NCI-H2081 treated with DMSO at 0.1 percent for 48 hours (cell line): ENCODE measurements around the gene KCTD17.
"Not testable (repeated sequence)": the region's sequence is repeated elsewhere in the genome, so short reads cannot be mapped to it uniquely, and the experiment has no call there.

Experiments used
- DNase-seq: peaks from one replicate; lab custom pipeline; 2025; lab: John Stamatoyannopoulos, UW

KCTD17 gene

DNA sequence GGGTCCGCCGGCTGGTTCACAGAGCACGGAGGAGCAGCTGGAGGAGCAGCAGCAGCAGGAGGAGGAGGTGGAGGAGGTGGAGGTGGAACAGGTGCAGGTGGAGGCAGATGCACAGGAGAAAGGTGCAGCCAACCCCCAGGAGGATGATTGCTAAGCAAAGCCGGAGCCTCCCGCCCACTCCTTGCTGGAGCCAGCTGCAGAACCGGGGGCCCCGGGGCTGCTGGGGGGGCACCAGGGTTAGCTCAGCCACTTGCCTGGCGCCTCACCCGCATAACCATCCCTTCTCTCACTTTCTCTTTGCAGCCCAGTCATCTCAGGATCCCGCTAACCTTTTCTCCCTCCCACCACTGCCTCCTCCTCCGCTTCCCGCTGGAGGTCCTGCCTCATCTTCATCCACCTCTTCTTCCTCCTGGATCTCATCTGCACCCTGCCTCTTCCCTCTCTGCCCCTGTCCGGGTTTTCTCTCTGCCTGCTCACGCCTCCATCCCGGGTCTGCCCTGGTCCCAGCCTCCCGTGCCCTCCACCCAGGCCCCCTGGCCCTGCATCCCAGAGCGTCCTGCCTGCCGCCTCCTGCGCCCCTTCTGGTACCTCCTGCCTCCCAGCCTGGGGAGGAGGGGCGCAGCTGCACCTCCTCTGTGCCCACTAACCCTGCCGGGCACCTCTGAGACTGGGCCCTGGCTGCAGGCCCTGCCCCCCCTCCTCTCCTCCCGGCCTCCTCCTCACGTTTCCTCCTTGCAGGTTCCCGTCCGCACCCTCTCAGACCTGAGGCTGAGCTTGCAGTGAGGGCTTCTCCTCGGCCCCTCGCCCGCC, 9.5 kb downstream of the KCTD17 start:
- no peak for DNase-seq

DNA sequence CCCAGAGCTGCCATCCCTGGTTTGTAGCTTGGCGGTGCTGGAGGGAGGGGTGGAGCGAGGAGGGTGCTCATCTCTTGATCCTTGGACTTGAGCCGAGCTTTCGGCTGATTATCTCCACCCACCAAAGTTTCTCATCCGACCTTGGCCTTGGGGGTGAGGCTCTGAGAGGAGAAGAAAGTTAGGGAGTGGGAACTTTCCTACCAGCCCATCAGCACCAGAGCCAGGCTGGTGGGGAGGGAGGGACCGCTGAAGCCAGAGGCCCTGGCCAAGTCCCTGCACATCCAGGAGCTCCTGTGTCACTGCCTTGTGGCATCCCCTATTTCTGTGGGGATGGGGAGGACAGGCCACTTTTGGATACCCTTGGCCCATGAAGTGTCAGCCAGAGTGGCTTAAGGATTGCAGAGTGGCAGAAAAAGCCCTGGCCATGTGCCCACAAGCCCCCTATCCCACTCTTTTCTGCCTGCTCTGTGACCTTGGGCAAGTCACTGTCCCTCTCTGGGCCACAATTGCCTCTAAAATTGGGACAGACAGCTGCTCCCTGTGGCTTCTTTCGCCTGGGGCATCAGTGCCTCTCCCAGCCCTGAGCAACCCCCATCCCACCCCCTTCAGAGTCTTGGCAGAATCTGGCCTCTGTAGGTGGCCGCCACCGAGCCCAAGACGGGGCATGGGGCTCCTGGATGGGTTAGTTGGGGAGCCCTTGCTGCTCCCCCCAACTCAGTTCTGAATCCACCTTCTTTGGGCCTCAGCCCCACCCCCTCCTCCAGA, 10.3 kb downstream of the KCTD17 start:
- DNase-seq, result no peak

- no peak for DNase-seq
Measured at GRCh38 chr22:37062376-37062675, 10.8 kb downstream of the KCTD17 start.

- no peak for DNase-seq
Measured at GRCh38 chr22:37062702-37063381, 11.3 kb downstream of the KCTD17 start.

- no peak for DNase-seq
Measured at GRCh38 chr22:37063431-37064420, 12.2 kb downstream of the KCTD17 start.

GRCh38 chr22:37064553-37064952, 13.0 kb downstream of the KCTD17 start:
- no peak for DNase-seq

DNA sequence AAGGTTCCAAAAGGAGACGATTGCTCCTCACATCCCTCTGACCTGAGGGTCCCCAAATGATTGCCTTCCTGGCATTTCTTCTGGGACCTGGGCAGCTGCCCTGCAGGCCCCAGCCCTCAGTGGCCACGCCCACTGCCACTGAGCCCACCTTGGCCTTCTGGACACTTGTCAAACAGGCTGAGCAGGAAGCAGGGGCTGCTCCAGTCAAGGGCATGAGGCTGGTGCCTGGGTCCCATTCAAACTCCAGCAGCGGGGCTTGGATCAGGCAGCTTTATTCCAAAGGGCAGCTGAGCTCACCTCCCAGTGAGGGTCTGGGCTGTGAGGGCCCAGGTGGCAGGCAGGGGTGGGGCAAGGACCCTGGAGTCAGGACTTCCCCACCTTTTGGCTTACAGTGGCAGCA, 13.6 kb downstream of the KCTD17 start:
- DNase-seq, result no peak

GRCh38 chr22:37065961-37066360, 14.4 kb downstream of the KCTD17 start:
- DNase-seq, result no peak

GRCh38 chr22:37067428-37067827, 15.9 kb downstream of the KCTD17 start:
- DNase-seq, result no peak

GRCh38 chr22:37068859-37069258, 17.3 kb downstream of the KCTD17 start:
- no peak for DNase-seq

GRCh38 chr22:37069319-37069718, 17.8 kb downstream of the KCTD17 start:
- no peak for DNase-seq

GRCh38 chr22:37069719-37070118, 18.2 kb downstream of the KCTD17 start:
- DNase-seq, result no peak

- DNase-seq, result no peak
Measured at GRCh38 chr22:37070334-37070733, 18.8 kb downstream of the KCTD17 start.

DNA sequence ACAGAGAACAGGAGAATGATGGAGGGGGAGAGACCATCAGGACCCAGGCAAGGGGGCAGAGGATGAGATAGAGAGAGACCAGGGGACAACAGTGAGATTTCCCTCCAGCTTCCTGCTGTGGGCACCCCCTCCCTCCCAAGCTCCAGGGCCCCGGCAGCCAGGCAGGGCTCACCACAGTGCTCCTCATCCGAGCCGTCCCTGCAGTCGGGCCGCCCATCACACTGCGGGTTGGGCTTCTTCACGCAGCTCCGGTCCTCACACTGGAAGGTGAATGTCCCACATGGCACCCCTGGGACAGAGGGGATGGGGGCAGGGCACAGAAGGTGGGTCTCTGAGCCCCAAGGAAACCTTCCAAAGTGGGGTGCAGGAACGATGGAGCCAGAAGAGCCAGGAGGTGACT, 19.2 kb downstream of the KCTD17 start:
- no peak for DNase-seq

DNA sequence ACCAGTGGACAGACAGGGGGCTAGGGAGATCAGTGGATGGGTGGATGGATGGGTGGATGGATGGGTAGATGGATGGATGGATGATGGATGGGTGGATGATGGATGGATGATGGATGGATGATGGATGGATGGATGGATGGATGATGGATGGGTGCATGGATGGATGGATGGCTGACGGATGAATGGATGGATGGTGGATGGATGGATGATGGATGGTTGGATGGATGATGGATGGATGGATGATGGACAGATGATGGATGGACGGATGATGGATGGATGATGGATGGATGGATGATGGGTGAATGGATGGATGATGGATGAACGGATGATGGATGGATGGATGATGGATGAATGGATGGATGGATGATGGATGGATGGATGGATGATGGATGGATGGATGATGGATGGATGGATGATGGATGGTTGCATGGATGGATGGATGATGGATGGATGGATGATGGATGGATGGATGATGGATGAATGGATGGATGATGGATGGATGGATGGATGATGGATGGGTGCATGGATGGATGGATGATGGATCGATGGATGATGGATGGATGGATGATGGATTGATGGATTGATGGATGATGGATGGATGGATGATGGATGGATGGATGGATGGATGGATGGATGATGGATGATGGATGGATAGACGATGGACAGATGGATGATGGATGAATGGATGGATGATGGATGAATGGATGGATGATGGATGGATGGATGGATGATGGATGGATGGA, 20.5 kb downstream of the KCTD17 start:
- DNase-seq, result not testable (repeated sequence)

- no peak for DNase-seq
Measured at GRCh38 chr22:37072673-37073072, 21.1 kb downstream of the KCTD17 start.

- DNase-seq, result no peak
Measured at GRCh38 chr22:37074537-37074936, 23.0 kb downstream of the KCTD17 start.

GRCh38 chr22:37075046-37075445, 23.5 kb downstream of the KCTD17 start:
- DNase-seq, result no peak

- no peak for DNase-seq
Measured at GRCh38 chr22:37075822-37076433, 24.4 kb downstream of the KCTD17 start.

DNA sequence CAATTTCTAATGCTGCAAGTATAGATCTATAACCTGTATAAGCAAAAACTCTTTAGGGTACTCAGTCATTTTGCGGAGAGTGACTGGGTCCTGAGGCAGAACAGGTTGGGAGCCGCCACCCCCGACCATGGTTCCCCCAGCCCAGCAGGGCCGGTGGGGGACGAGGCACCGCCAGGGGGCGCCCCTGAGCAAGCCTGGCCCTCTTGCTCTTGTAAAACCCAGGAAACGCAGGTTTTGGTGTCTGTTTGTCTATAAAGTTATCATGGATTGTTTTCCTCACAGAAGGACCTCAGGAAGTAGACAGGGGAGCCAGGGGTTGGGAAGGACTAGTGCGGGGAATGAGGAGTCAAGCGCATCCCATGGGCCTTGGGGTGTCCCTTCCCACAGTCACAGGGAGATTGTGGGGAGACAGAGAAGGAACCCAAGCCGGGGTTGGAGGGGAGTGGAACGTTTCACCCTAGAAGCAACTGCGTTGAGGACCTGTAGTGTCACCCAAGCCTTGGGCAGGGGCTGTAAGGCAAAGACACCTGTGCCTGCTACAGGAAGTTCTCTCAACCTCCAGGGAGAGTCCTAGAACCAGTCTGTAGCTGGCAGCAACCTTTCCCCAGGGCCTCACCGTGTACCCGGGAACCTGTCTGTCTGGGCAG, 26.4 kb downstream of the KCTD17 start:
- no peak for DNase-seq
